ENCODE data around the gene DDX59.

The DDX59 gene

DNA sequence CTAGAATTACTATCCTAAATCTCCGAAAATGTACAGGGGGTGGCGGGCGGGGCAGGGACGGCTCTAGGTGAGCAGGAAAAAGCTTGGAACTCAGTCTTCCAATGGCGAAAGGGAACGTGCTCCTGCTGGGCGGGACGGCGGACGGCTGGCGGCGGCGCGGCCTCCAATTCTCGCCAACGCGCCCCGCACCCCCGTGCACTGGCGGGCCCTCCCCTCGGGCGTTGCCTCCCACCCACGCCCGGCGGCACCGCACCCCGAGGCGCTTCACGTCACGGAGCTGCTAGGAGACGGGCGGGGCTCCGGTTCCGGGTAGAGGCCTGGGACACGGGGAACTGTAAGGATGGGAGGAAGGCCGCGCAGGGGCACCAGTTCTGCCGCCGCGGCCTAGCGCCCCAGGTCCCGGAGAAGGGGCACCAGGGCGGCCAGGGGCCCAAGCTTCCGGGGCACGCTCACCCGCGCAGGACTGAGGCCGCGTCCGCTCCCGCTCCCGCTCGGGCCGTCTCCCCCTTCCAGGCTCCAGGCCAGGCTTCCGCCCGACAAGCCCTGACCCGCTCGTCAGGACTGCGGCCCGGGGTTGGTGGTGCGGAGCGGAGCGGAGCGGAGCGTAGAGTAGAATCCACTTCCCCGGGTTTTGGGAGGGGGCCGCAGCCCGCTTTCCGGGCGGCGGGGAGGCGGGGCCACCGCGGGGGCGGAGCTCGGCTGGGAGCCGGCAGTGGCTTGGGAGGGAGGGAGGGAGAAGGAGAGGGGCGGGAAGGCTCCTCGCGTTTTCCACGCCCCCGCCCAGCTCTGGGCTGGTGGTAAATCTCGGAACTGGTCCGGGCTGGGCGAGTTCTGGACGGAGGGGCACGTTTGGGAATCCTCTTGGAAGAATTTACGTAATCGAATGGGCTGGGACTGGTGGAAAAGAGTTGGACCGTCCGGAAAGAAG, at the start of gene DDX59:
Gene DDX59 (minus strand): TSS at position 594 of the 928 bp plus-strand sequence. CDS start 3,167 bp downstream, outside the sequence.
- H3K4me3 ChIP-seq (ENCODE audit: low read length) = peak within 1 kb of the TSS; percentile 75

DNA sequence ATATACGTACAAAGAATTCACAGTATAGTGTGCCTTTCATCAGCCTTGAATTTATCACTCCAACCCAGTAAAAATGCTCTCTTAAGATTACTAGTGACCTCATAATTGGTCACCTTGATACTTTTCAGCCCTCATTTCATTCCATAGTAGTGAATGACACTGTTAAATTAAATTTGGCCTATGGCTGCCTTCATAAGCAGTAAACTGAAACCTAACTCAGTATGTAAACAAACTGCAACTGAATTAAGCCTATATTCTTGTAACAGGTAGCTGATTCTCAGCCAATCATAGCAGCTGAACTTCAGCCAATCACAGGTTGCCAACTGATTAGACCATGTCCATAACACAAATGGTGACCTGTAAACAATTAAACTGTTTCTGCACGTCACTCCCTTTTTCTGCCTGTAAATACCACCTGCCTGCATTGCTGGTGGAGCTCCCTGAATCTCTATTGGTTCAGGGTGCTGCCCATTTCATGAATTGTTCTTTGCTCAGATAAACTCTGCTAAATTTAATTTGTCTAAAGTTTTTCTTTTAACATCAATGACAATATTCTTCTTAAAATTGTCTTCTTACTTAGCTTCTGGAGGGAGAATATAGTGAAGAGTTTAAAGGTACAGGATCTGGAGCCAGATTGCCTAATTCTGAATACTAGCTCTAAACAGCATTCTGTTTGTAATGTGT, 44.9 kb upstream of the DDX59 start:
- TF ChIP-seq, protein P1, sequence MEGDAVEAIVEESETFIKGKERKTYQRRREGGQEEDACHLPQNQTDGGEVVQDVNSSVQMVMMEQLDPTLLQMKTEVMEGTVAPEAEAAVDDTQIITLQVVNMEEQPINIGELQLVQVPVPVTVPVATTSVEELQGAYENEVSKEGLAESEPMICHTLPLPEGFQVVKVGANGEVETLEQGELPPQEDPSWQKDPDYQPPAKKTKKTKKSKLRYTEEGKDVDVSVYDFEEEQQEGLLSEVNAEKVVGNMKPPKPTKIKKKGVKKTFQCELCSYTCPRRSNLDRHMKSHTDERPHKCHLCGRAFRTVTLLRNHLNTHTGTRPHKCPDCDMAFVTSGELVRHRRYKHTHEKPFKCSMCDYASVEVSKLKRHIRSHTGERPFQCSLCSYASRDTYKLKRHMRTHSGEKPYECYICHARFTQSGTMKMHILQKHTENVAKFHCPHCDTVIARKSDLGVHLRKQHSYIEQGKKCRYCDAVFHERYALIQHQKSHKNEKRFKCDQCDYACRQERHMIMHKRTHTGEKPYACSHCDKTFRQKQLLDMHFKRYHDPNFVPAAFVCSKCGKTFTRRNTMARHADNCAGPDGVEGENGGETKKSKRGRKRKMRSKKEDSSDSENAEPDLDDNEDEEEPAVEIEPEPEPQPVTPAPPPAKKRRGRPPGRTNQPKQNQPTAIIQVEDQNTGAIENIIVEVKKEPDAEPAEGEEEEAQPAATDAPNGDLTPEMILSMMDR (conservative IDR thresholded peaks at IDR 0.05; ENCODE audit: low read depth, low read length) = no peak
- no peak overlapping the region for H3K4me3 ChIP-seq (ENCODE audit: low read length)
- no peak for DNase-seq (ENCODE audit: low read depth)

More for the DNA sequence above, at the start of gene DDX59:
- TF ChIP-seq, protein P1 (conservative IDR thresholded peaks at IDR 0.05; ENCODE audit: low read depth, low read length) = no peak
- peak; percentile 85 for DNase-seq (ENCODE audit: low read depth)

GRCh38 chr1:200710166-200710565, 40.5 kb upstream of the DDX59 start:
- TF ChIP-seq, protein P1 (conservative IDR thresholded peaks at IDR 0.05; ENCODE audit: low read depth, low read length) = no peak
- DNase-seq (ENCODE audit: low read depth) = no peak
- no peak overlapping the region for H3K4me3 ChIP-seq (ENCODE audit: low read length)

DNA sequence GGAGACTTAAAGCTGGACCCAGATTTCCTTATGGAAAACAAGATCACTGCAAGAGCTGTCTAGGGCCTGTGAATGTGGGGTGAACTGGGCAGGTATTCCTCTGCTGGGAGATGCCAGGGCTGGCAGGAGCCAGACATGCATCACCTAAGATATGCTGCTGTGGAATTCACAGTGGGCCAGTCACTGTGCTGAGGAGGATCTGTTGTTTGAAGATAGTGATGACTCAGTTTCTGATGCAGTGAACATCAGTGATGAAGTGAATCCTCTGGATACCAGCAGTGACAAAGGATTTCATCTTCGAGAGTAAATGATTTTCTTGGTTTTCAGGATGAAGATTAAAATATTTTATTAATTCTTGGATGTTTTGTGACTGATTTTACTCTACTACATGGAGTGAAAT, 39.1 kb upstream of the DDX59 start:
- DNase-seq (ENCODE audit: low read depth) = no peak
- TF ChIP-seq, protein P1 (conservative IDR thresholded peaks at IDR 0.05; ENCODE audit: low read depth, low read length) = no peak
- H3K4me3 ChIP-seq (ENCODE audit: low read length) = no peak overlapping the region

- no peak overlapping the region for H3K4me3 ChIP-seq (ENCODE audit: low read length)
- no peak for DNase-seq (ENCODE audit: low read depth)
- TF ChIP-seq, protein P1 (conservative IDR thresholded peaks at IDR 0.05; ENCODE audit: low read depth, low read length) = no peak
Measured at GRCh38 chr1:200708161-200708560, 38.5 kb upstream of the DDX59 start.

GRCh38 chr1:200707116-200707515, 37.4 kb upstream of the DDX59 start:
- TF ChIP-seq, protein P1 (conservative IDR thresholded peaks at IDR 0.05; ENCODE audit: low read depth, low read length) = no peak
- no peak for DNase-seq (ENCODE audit: low read depth)
- H3K4me3 ChIP-seq (ENCODE audit: low read length) = no peak overlapping the region

Measured in retinal pigment epithelial cell (primary cell).